NT2/D1 (cell line): ENCODE data around the gene GK.

ENCODE experiments used
- YY1 ChIP-seq: IDR thresholded peaks from 2 replicates; pipeline ENCODE4 v1.6.1; 2011; ENCODE audit not compliant: insufficient read length, insufficient read depth
- ZNF274 ChIP-seq: IDR thresholded peaks from 2 replicates; pipeline ENCODE4 v1.6.1; 2011; ENCODE audit warnings: mild to moderate bottlenecking, low read depth, low read length

- TF ChIP-seq ZNF274 = no peak
- TF ChIP-seq YY1 = no peak
These were observed 35.4 kb downstream of the GK start for GRCh38 chrX:30688641-30689040.
